ENCODE measurements around the gene RNU1-4. TPM values are rescaled to one million over a fixed set of nuclear protein-coding genes. Genes with fewer than 3 reads are reported as not detected.
"Not testable (repeated sequence)": the region's sequence is repeated elsewhere in the genome, so short reads cannot be mapped to it uniquely, and the experiment has no call there.

RNU1-4 gene
- total RNA-seq, 2 donors from 2014 or later: 12,584 to 18,986 TPM

DNA sequence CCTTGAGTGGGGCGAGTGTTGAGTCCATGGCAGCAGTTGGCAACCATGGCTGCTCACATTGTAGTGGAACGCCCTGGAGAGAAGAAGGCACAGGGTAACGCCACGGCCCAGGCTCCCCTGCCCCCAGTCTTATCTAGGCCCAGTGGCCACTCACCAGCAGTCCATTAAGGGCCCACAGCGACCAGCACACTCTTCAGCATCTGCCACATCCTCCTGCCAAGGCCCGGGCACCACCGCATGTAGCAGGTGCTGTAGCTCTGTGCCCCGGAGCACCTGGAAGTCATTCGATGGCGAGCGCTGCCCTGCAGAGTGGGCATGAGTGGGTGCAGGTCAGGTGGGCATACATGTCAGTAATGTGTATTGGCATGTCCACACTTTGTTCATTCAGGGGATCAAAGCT lies 20.5 kb downstream of the RNU1-4 start:
- intact Hi-C loops (cut with DNase I): not testable (repeated sequence)
- DNase-seq (ENCODE audit: low spot score): peak; percentile 74

DNA sequence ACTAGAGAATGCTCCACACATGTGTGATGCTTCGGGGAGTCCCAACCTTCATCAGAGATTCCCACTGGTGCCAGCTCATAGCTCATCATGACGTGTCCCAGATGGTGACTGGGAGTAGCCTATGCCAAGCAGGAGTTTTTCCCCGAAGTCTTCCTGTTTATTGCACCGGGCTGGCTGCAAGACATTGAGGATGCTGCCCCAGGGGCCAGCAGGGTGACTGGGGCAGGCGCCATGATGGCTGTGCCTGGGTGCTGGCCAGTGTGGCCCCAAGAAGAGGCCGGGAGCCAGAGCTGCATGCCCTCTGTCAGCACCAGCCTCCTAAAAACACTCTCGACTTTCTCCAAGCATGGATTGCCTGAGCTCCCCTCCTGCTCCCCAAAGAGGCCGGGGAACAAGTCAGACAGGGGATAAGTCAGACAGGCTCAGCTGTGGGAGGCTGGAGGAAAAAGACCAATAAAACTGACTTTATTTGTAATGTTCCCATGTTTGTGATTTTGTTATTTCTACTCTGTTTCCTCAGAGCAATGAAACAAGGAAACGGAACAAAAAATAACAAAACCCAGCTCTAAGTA lies 24.0 kb downstream of the RNU1-4 start:
- peak; percentile 86 for DNase-seq (ENCODE audit: low spot score)
- intact Hi-C loops (cut with DNase I): not testable (repeated sequence)

DNA sequence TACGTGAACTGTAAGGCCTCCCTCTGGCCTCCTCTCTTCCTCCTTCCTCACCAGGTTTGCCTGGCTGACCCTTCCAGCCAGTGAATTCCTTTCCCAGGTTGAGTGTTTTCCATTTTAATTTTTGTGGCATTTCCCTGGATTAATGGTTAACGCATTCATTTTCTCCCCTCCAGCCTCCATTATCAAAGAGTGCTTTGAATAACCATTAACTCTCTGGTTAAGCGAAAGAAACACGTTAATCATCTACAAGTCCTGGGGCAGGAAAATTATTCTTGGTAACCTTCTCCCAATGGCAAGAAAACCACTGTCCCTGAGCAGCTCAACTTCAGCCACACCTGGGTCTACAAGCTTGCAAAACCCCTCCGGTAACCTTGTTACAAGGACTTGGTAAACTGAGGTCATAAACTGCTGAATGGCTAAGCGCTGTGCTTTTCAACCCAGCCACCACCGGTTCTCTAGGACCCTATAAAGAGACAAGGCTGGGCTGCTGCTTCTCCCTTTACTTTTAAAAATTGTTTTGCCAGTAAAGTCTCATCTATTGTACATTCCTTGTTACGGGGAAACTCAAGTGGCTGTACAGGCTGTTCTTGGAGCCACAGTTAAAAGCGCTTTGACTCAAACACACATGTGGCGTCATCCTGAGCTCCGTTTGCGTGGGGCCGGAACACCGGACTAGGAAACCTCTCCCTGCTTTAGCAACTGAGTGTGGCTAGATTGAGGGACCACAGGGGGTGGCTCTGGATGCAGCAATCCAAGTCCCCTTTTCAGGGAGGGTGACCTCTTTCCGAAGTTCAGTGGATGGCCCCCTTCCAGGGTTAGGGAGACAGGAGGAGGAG lies 24.7 kb downstream of the RNU1-4 start:
- DNase-seq (ENCODE audit: low spot score): peak; percentile 91
- intact Hi-C loops (cut with DNase I): not testable (repeated sequence)

DNA sequence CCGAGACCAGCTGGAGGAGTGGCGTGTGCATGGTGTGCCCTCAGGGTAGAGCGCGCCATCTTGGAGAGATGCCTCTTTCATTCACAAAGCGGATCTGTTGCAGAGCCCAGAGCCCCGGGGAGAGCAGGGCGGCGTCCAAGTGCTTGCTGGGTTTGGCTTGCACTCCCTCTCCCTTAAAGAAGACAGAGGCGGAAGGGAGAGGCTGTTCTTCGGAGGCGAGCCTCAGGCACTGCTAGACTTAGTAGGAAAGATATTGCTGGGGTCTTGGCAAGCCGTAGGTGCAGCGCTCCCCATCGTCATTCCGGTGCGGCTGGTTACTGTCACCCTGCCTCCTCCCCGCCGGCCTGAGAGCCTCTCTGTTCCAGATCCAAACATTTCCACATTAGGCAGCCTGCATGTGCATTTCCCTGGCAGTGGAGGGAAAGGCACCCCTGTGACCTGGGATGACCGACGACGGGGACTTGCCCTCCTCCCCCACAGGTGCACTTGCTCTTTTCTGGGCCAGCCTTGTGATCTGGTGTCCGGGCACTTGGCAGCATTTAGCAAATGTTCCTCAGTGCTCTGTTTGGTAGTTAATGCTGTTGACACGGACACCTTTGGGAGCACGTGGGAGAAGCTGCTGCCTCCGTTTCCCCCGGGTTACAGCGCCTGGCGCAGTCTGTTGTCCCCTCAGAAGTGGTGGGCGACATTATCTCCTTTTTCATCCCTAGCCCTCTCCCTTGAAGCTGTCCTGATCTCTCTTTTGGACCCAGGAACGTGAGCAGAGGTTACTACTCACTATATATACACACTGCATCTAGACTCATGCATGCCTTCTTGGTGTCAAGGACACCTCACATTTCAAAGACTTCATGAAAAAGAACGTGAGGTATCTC lies 25.7 kb downstream of the RNU1-4 start:
- intact Hi-C loops (cut with DNase I): not testable (repeated sequence)
- DNase-seq (ENCODE audit: low spot score): peak; percentile 95

DNA sequence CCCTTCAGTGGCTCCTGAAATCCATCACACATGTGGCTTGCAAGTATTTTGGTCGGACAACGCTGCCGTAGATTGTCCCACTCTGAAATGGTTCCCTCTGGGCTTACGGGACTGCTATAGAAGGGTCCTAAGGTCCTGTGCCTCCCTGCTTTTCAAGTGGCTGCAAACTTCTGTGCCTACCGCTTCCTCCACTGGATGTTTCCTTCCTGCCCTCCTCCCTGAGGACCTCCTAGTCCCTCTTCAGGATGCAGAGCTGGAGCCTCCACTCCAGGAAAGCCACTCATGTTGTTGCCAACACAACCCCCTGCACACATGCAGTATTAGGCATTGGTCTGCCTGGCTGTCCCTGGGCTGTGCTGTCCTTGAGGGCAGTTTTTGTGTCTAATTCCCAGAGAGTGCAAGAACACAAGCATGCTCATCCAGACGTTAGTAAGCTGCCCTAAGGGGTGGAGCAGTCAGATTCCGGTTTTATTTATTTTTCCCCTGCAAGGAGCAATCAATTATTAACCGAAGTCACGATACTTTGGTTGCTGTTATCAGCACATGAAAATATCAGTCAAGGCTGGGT lies 26.5 kb downstream of the RNU1-4 start:
- intact Hi-C loops (cut with DNase I): not testable (repeated sequence)
- peak; percentile 72 for DNase-seq (ENCODE audit: low spot score)

DNA sequence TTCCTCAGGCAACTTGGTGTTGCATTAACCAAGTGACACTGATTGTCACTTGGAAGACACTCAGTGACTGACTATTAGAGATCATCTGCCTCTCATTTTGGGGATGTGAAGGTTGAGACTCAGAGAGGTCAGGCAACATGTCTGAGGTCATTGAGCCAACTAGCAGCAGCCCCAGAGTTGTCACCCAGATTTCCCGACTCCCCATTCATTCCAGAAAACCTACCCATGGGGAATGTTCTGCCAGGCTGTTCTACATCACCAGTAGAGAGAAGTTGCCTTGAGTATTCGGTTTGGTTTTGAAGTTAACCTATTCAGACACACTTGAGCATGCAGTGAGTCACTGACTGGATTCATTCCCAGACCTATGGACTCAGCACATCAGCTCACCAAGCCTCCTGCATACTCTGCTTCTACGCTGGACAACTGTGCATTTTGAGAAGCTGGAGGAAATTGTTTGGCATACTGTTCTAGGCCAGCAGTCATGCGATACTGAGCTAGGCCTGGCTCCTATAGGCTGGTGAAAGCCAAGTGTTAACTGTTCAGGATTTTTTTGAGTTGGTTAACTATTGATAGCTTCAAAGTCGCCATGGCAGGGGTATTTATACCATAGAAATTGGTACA lies 29.9 kb downstream of the RNU1-4 start:
- intact Hi-C loops (cut with DNase I): not testable (repeated sequence)
- DNase-seq (ENCODE audit: low spot score): peak; percentile 62

DNA sequence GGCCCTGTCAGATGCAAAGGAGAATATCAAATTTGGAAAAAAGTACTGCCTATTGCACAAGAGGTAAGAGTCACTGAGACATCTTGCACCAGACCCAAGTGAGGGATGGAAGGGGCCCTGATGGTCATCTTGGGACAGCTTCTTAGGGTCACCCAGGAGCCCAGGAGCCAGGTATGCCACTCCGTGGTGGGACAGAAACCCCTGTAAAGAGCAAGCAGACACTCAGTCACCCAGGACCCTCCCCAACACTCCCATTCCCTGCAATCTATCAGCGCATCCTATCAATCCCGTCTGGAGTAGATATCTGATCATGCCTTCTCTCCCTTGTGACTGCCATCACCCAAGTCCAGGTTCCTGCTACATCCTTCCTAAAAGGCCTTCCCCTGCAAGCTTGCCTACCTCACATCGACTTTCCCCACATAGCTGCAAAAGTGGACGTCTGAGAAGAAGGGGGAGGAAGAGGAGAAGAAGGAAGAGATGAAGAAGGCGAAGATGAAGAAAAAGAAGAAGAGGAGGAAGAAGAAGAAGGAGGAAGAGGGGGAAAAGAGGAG lies 30.7 kb downstream of the RNU1-4 start:
- intact Hi-C loops (cut with DNase I): not testable (repeated sequence)
- DNase-seq (ENCODE audit: low spot score): peak; percentile 77

DNA sequence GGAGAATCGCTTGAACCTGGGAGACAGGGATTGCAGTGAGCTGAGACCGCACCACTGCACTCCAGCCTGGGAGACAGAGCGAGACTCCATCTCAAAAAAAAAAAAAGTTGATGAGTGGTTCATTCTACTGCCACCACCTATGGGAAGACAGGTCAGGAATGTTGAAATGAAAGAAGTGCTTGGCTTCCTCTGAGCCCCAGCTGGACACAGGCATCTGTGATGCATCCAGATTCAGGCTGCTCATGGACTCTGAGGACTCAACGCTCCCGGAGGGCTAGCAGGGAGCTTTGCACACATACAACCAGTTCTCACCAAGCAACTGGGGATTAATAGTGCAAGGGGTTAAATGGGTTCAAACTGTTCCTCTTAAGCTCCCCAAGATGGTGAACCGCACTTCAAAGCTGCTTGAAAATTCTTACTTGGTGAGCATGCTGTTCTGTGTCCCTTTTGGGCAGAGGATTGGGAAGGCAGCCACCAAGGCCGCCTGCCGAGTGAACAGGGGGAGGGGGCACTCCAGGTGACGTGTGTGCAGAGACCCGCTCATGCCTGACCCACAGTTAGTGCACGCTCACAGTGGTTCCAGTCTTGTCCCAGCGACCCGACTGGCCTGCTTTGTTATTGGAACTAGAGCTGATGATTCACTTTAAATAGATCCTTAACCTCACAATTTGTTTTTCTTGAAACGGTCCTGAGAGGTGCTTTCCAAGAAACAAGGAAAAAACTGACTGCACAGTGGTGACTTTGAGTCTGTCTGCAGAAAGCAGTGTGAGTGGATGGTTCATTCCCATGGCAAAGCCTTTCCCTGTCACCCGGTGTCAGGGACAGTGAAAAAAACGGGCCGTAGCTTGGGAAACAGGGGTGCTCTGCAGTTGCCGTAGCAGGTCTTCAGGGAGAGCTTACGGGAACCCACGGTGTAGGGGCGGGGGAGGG lies 32.2 kb downstream of the RNU1-4 start:
- intact Hi-C loops (cut with DNase I): not testable (repeated sequence)
- peak; percentile 91 for DNase-seq (ENCODE audit: low spot score)

DNA sequence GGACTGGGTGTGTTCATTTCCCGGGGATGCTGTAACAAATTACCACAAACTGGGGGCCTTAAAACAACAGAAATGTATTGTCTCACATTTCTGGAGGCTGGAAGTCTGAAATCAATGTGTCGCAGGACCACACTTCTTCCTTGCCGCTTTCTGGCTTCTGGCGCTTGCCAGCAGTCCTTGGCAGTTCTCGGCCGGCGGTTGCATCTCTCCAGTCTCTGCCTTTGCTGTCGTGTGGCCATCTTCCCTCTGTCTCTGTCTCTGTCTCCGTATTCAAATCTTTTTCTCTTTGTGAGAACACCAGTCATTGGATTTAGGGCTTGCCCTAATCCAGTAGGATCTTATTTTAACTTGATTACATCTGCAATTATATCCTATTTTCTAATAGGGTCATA lies 32.9 kb downstream of the RNU1-4 start:
- intact Hi-C loops (cut with DNase I): not testable (repeated sequence)
- DNase-seq (ENCODE audit: low spot score): peak; percentile 87

DNA sequence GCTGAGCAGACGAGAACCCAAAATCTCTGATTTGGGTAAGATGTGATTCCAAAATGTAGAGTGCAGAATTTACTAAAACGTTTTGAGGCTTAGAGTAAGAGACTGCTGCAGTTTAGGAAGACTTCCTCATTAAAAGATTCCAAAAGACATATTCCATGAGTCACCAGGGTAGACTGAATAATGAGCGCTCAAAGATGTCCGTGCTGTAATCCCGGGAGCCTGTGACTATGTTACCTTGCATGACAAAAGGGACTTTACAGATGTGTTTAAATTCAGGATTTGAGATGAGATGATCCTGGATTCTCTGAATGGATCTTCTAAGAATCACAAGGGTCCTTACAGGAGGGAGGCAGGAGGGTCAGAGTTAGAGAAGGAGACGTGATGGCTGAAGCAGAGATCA lies 33.4 kb downstream of the RNU1-4 start:
- intact Hi-C loops (cut with DNase I); DNase-seq (ENCODE audit: low spot score): not testable (repeated sequence)

DNA sequence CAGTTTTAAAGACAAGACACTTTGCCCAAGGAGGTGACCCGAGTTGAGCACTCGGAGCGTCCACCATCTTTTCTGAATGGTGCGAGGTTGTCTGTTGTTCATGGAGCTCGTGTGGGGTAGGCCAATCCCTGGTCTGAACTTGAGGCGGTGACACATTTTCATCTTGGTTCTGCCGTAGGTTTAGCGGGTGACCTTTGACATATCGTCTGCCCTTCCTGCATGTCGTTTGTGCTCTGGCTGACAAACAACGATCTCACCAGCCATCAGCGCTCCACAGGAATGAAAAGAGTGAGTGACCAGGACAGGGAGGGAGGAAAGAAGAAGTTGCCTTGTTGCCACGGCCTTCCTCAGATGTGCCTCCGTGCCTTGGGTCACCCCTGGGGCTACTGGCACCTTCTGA lies 34.5 kb downstream of the RNU1-4 start:
- DNase-seq (ENCODE audit: low spot score); intact Hi-C loops (cut with DNase I): not testable (repeated sequence)

DNA sequence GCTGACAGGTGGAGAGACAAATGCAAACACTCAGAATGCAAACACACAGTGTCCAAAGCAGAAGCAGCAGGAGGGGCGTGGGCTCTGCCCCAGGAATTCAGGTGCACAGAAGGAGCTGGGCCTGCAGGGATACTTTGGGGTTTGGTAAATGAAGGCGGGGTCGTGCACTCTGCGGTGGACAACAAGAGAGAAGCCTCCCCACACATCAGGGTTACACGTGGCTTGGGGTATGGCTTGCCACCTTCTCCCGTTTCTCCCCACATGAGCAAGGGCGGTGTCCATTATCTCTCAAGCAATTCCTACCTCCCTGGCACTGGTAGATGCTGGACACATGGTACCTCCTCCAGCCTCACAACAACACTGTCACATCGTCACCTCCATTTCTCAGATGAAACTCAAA lies 35.0 kb downstream of the RNU1-4 start:
- intact Hi-C loops (cut with DNase I); DNase-seq (ENCODE audit: low spot score): not testable (repeated sequence)

DNA sequence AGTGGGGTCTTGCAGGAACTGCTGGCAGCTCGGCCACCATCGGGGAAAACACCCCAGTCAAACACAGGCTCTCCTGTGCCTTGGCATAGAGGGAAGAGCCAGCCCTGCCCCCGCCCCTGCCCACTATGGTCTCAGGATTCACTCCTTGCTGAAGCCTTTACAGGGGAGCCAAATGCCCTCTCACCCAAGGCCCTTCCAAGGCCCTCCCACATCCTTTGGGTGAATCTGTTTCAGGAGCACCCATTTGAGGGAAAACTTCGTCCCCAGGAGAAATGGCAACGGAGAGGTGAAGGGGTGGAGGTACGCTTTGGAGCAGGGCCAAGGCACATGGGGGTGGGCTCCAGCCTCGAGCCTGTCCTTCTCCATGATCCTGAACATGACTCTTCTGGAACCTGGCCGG lies 35.9 kb downstream of the RNU1-4 start:
- DNase-seq (ENCODE audit: low spot score); intact Hi-C loops (cut with DNase I): not testable (repeated sequence)

DNA sequence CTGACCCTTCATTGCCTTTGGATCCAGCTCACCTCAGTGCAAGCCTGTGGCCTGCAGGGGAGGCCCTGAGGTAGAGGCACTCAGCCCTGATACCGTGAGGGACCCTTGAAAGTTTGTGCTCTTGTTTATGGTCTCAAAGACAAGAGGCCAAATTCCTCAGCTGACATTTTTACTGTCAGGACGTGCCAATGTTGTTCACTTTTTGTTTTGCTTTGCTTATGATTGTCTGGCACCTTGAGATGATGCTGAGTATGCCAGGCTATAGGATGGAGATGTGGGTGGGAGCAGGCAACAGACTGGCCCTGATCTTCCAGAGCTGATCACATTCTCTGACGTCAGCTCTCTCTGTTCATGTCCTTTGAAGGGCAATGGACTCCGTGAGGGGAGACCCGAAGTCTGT lies 36.5 kb downstream of the RNU1-4 start:
- DNase-seq (ENCODE audit: low spot score); intact Hi-C loops (cut with DNase I): not testable (repeated sequence)

DNA sequence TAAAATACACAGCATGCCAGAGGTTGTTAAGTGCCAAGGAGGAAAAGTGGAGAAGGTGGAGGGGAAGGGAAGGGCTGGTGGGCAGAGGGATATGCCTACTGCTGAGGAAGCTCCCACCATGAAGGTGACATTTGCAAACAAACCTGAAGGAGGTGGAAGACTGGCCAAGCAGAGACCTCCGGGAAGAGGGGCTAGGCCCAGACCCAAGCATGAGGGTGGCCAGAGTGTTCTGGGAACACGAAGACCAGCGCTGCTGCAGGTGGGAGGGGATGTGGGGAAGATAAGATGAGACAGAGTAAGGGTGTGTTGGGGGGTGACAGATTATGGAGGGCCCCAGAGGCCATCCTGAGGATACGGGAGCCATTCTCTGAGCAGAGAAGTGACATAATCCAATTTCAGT lies 37.5 kb downstream of the RNU1-4 start:
- intact Hi-C loops (cut with DNase I): not testable (repeated sequence)

DNA sequence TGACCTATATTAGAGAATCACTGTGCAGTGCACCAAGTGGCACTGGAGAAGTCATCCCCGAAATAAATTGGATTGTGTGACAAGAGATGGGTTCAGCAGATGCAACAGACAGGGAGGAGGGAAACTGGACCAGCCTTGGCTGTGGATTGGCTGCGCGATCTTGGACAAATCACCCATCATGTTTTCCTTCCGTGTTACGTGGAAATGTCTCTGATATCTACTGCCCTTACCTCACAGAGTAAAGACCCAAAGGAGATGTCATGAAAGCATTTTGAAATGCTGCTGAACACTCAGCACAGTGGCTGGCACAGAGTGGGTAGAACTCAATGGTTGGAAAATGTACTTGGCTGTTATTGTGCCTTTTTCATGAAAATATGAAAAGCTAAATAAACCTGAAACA lies 39.2 kb downstream of the RNU1-4 start:
- intact Hi-C loops (cut with DNase I); DNase-seq (ENCODE audit: low spot score): not testable (repeated sequence)

More for the DNA sequence above, 37.5 kb downstream of the RNU1-4 start:
- DNase-seq (ENCODE audit: low spot score): peak; percentile 82

DNA sequence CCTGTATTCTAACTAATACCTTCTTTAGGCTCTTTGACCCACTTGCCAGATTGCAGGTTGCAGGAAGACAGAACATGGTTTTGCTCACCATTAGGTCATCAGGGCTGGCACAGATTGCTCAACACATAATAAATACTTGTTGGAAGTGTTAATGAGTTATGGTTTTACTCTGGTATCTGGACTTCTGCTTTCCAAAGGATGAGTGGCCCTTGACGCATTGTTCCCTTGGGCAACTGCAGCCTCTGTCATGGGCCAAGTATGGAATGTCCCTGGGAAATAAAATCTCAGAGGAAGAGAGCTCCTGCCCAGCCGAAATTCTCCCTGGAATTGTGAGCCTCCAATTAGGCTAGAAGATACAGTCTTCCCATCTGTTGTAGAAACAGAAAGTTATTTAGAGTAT lies 40.7 kb downstream of the RNU1-4 start:
- DNase-seq (ENCODE audit: low spot score); intact Hi-C loops (cut with DNase I): not testable (repeated sequence)

DNA sequence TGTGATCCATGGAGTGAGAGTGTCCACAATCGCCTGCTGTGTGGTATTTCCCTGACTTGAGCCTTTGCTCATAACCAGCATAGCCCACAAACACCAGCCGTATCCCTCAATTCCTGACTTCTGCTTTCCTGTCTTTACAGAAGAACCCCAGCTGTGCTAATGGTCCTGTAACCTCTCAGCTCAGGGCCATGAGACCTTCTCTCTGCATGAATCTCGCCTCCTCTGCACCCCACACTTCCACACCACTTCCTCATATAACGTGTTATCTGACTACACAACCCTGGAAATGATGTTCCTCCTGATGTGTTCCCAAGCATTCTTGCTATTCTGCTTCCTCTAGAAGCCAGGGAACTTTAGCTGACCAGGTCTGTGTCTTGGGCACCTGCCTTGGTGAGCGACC lies 41.3 kb downstream of the RNU1-4 start:
- intact Hi-C loops (cut with DNase I); DNase-seq (ENCODE audit: low spot score): not testable (repeated sequence)

All from posterior vena cava (tissue), 2 donors.